ENCODE measurements around the gene PTPRK. TPM values are rescaled to one million over a fixed set of nuclear protein-coding genes. Genes with fewer than 3 reads are reported as not detected.

Gene PTPRK
- total and polyA plus RNA-seq, 2 of the 13 experiments (the other 11 are each of a cell fraction or from before 2014, with no cell fraction given) = 43.6 to 98.3 TPM

GRCh38 chr6:128519132-128519930 is 1.1 kb downstream of the PTPRK start (continued):
- TF ChIP-seq CAMTA2 (CRISPR knock-in tag; IDR thresholded peaks at IDR 0.05; ENCODE audit: borderline replicate concordance) (no peak), NCOA1 (CRISPR knock-in tag; IDR thresholded peaks at IDR 0.05) (0 out of 2 replicates have a peak, but pooled peaks have one; percentile 31), CCDC6 (CRISPR knock-in tag; IDR thresholded peaks at IDR 0.05) (peak; percentile 60; the same call in 1 of the 2 replicates), NFYC (CRISPR knock-in tag; IDR thresholded peaks at IDR 0.05) (no peak), KLF13 (CRISPR knock-in tag; IDR thresholded peaks at IDR 0.05) (no peak), ZNF451 (CRISPR knock-in tag; IDR thresholded peaks at IDR 0.05) (peak; percentile 91; the same call in 1 of the 2 replicates), ZSCAN12 (CRISPR knock-in tag; IDR thresholded peaks at IDR 0.05) (0 out of 2 replicates have a peak, but pooled peaks have one; percentile 38), POLR2A (IDR thresholded peaks at IDR 0.05; ENCODE audit: insufficient read depth in 1 of 2, low read depth in 2 of 2, low read length in 2 of 2) (peak; percentile 10 to 44; a peak in 2 of 4 replicates), ZNF280B (CRISPR knock-in tag; IDR thresholded peaks at IDR 0.05; ENCODE audit: borderline replicate concordance) (no peak; the same call in 1 of the 2 replicates), IKZF4 (CRISPR knock-in tag; IDR thresholded peaks at IDR 0.05; ENCODE audit: borderline replicate concordance, low read depth, not compliant biosample characterization) (no peak), ZNF230 (CRISPR knock-in tag; IDR thresholded peaks at IDR 0.05) (no peak), CHD4 (IDR thresholded peaks at IDR 0.05; ENCODE audit: borderline replicate concordance, low read length) (0 out of 2 replicates have a peak, but pooled peaks have one; percentile 13), RFXANK (CRISPR knock-in tag; IDR thresholded peaks at IDR 0.05) (0 out of 2 replicates have a peak, but pooled peaks have one; percentile 10), SMARCE1 (IDR thresholded peaks at IDR 0.05; ENCODE audit: borderline replicate concordance) (no peak), ZNF644 (CRISPR knock-in tag; IDR thresholded peaks at IDR 0.05; ENCODE audit: low read depth) (peak; percentile 75), TGIF2 (CRISPR knock-in tag; IDR thresholded peaks at IDR 0.05) (0 out of 2 replicates have a peak, but pooled peaks have one; percentile 56), ZNF737 (CRISPR knock-in tag; IDR thresholded peaks at IDR 0.05; ENCODE audit: borderline replicate concordance) (no peak), RXRB (CRISPR knock-in tag; IDR thresholded peaks at IDR 0.05; ENCODE audit: borderline replicate concordance) (peak; percentile 56; the same call in 1 of the 2 replicates), ZBTB38 (CRISPR knock-in tag; IDR thresholded peaks at IDR 0.05) (no peak; the same call in 1 of the 2 replicates), ZNF615 (CRISPR knock-in tag; IDR thresholded peaks at IDR 0.05; ENCODE audit: borderline replicate concordance) (no peak), BRCA1 (CRISPR knock-in tag; IDR thresholded peaks at IDR 0.05) (peak; percentile 77; the same call in 1 of the 2 replicates), ZBED4 (CRISPR knock-in tag; IDR thresholded peaks at IDR 0.05; ENCODE audit: borderline replicate concordance) (no peak; the same call in 1 of the 2 replicates), ZFP91 (CRISPR knock-in tag; IDR thresholded peaks at IDR 0.05; ENCODE audit: borderline replicate concordance) (0 out of 2 replicates have a peak, but pooled peaks have one; percentile 9)

All from HepG2 (cell line).